GM23338 (cell line): ENCODE measurements around the gene PTRH2. TPM values are rescaled to one million over a fixed set of nuclear protein-coding genes. Genes with fewer than 3 reads are reported as not detected.

Experiments
- ATAC-seq: fragments of 200-7000 bp; cut with Tn5 transposase; 3 replicates; pipeline ENCODE4 v1.9.1; 2020
- DNase-seq: peaks from one replicate; pipeline ENCODE4 v3.0.0-alpha.2; 2015; ENCODE audit warnings: low spot score
- H2AFZ ChIP-seq: fragments of 200-600 bp; sonication (generic); 2 replicates; pipeline ENCODE4 v1.8.0; 2016; ENCODE audit warnings: antibody characterized with exemption, mild to moderate bottlenecking, moderate library complexity
- H3F3A ChIP-seq: fragments of 200-600 bp; sonication (generic); replicated peaks from 2 replicates; pipeline ENCODE4 v1.8.0; 2017; ENCODE audit warnings: antibody characterized with exemption, mixed run types, low read depth
- H3K27ac ChIP-seq: fragments of 200-600 bp; sonication (generic); 2 replicates; pipeline ENCODE4 v1.6.1; 2016; ENCODE audit warnings: low read depth
- H3K27me3 ChIP-seq: fragments of 200-600 bp; sonication (generic); 2 replicates; pipeline ENCODE4 v1.8.0; 2016; ENCODE audit warnings: mild to moderate bottlenecking, mixed run types, moderate library complexity; ENCODE audit not compliant: insufficient read depth
- H3K36me3 ChIP-seq: fragments of 200-600 bp; sonication (generic); 2 replicates; pipeline ENCODE4 v1.8.0; 2016; ENCODE audit warnings: mild to moderate bottlenecking; ENCODE audit not compliant: insufficient read depth
- H3K4me1 ChIP-seq: fragments of 200-600 bp; sonication (generic); 2 replicates; pipeline ENCODE4 v1.8.0; 2016; ENCODE audit warnings: mild to moderate bottlenecking, moderate library complexity; ENCODE audit not compliant: insufficient read depth
- H3K4me2 ChIP-seq: fragments of 200-600 bp; sonication (generic); 2 replicates; pipeline ENCODE4 v1.7.1; 2017; ENCODE audit warnings: mixed run types
- H3K4me3 ChIP-seq: fragments of 200-600 bp; sonication (generic); 2 replicates; pipeline ENCODE4 v1.6.1; 2016; ENCODE audit warnings: mixed run types
- H3K79me2 ChIP-seq: fragments of 200-600 bp; sonication (generic); replicated peaks from 2 replicates; pipeline ENCODE4 v1.8.0; 2017; ENCODE audit warnings: mild to moderate bottlenecking; ENCODE audit not compliant: insufficient read depth
- H3K9me2 ChIP-seq: fragments of 200-600 bp; sonication (generic); 2 replicates; pipeline ENCODE4 v1.8.0; 2017; ENCODE audit not compliant: insufficient read depth
- H4K20me1 ChIP-seq: fragments of 200-600 bp; sonication (generic); replicated peaks from 2 replicates; pipeline ENCODE4 v1.8.0; 2017; ENCODE audit warnings: mild to moderate bottlenecking; ENCODE audit not compliant: insufficient read depth
- H3K27ac Mint-ChIP-seq: 2 replicates; pipeline ENCODE4 v1.8.0; 2020; ENCODE audit warnings: inconsistent platforms, mild to moderate bottlenecking, moderate library complexity, mixed read lengths
- H3K27me3 Mint-ChIP-seq: 3 replicates; pipeline ENCODE4 v1.8.0; 2022; ENCODE audit warnings: low read depth, mild to moderate bottlenecking, moderate library complexity, mixed read lengths, inconsistent platforms; ENCODE audit not compliant: insufficient read depth, poor library complexity
- H3K36me3 Mint-ChIP-seq: 3 replicates; pipeline ENCODE4 v1.8.0; 2021; ENCODE audit warnings: low read depth, mild to moderate bottlenecking, inconsistent platforms, moderate library complexity, mixed read lengths
- H3K4me1 Mint-ChIP-seq: 3 replicates; pipeline ENCODE4 v1.8.0; 2020; ENCODE audit warnings: mild to moderate bottlenecking, inconsistent platforms, mixed read lengths
- H3K4me3 Mint-ChIP-seq: 3 replicates; pipeline ENCODE4 v1.8.0; 2021; ENCODE audit warnings: moderate library complexity, mild to moderate bottlenecking, inconsistent platforms, mixed read lengths
- H3K9me3 Mint-ChIP-seq: 3 replicates; pipeline ENCODE4 v1.8.0; 2020; ENCODE audit warnings: moderate library complexity, mild to moderate bottlenecking, inconsistent platforms, mixed read lengths
- CREB1 ChIP-seq: fragments of 250-450 bp; sonication (Bioruptor Pico); IDR thresholded peaks from 2 replicates; pipeline ENCODE4 v1.5.0; 2020; ENCODE audit warnings: low read depth, mild to moderate bottlenecking, moderate library complexity
- EZH2 ChIP-seq: fragments of 200-600 bp; sonication (generic); IDR thresholded peaks from one replicate; pipeline ENCODE4 v1.8.0; 2017; ENCODE audit warnings: antibody characterized with exemption, mild to moderate bottlenecking, low read depth; ENCODE audit not compliant: unreplicated experiment
- EZH2phosphoT487 ChIP-seq: fragments of 200-600 bp; sonication (generic); IDR thresholded peaks from one replicate; pipeline ENCODE4 v1.8.1; 2018; ENCODE audit warnings: antibody characterized with exemption; ENCODE audit not compliant: unreplicated experiment
- JUNB ChIP-seq: IDR thresholded peaks from one replicate; pipeline ENCODE4 v1.6.1; 2016; ENCODE audit warnings: antibody characterized with exemption; ENCODE audit not compliant: unreplicated experiment
- NANOG ChIP-seq: IDR thresholded peaks from 2 replicates; pipeline ENCODE4 v1.6.1; 2016; ENCODE audit warnings: antibody characterized with exemption, borderline replicate concordance
- STAT1 ChIP-seq: IDR thresholded peaks from one replicate; pipeline ENCODE4 v1.6.1; 2016; ENCODE audit warnings: antibody characterized with exemption; ENCODE audit not compliant: unreplicated experiment
- ZNF114 ChIP-seq: fragments of 250-450 bp; sonication (Bioruptor Pico); IDR thresholded peaks from 2 replicates; pipeline ENCODE4 v1.5.0; 2020; ENCODE audit warnings: mild to moderate bottlenecking, moderate library complexity
- ZNF331 ChIP-seq: fragments of 250-450 bp; sonication (Bioruptor Pico); IDR thresholded peaks from 2 replicates; pipeline ENCODE4 v1.5.0; 2020; ENCODE audit warnings: low read depth, mild to moderate bottlenecking, moderate library complexity
- polyA plus RNA-seq: library from polyadenylated mRNA; unstranded; fragments of >200 nt; fragmentation: Nextera tagmentation; extraction: Ambion mirVana; gene quantifications from 2 replicates; pipeline ENCODE4 v1.2.1, GENCODE V29; 2016
- total RNA-seq: library from RNA; depleted of rRNA; stranded (reverse); fragments of >200 nt; shearing (Covaris generic); gene quantifications from 2 replicates; pipeline ENCODE4 v1.2.3, GENCODE V29; 2014
- TF ChIP-seq, protein P1 (sequence below): IDR thresholded peaks from 2 replicates; pipeline ENCODE4 v1.6.1; 2016; ENCODE audit warnings: antibody characterized with exemption
- TF ChIP-seq, protein P2 (sequence below): IDR thresholded peaks from one replicate; pipeline ENCODE4 v1.6.1; 2018; ENCODE audit warnings: antibody characterized with exemption; ENCODE audit not compliant: unreplicated experiment
- TF ChIP-seq, protein P3 (sequence below), 2 experiments: fragments of 200-600 bp in 1 of 2; sonication (generic) in 1 of 2; conservative IDR thresholded peaks; 2 replicates each; pipeline versions ENCODE4 v1.5.1 to v1.6.1; 2016 to 2017; ENCODE audit warnings: antibody characterized with exemption in 2 of 2, low read depth in 2 of 2, mild to moderate bottlenecking in 2 of 2, moderate library complexity in 1 of 2

The PTRH2 gene
- total and polyA plus RNA-seq, 2 experiments from 2014 or later = 32.7 to 85.2 TPM

DNA sequence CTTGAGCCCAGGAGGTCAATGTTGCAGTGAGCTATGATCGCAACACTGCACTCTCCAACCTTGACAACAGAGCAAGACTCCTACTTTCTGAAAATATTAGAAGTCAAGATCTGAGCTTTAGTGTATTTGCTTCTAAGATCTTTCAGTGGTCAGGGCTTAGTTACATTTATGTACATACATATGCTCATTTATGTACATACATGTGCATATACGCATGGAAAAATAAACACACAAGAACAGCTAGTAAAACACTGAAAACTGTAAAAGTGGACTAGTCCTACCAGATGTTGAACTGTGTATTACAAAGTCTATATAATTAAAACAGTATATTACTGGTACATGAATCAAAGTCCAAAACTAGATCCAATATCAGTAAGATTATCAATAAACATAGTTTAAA, 28.3 kb downstream of the PTRH2 start:
- Mint-ChIP-seq H3K27me3 (no peaks in the 10 kb centered on the region), H3K27ac (no peak overlapping the region), H3K4me1 (no peaks in the 10 kb centered on the region), H3K4me3 (no peak overlapping the region), H3K9me3 (no peaks in the 10 kb centered on the region), H3K36me3 (peaks cover 89% of the 10 kb centered on the region)
- H4K20me1 ChIP-seq = peaks cover 6% of the 10 kb centered on the region; the same call in 1 of the 2 replicates
- H2AFZ ChIP-seq = no peak overlapping the region
- H3F3A ChIP-seq = 0 out of 2 replicates have a peak, but pooled peaks cover 3% of the 10 kb centered on the region
- H3K4me2 ChIP-seq = no peak overlapping the region
- H3K36me3 ChIP-seq = peaks cover 82% of the 10 kb centered on the region
- no peak for ATAC-seq
- no peak overlapping the region for H3K4me3 ChIP-seq
- no peaks in the 10 kb centered on the region for H3K79me2 ChIP-seq
- no peak for DNase-seq
- no peak overlapping the region for H3K27ac ChIP-seq
- no peaks in the 10 kb centered on the region for H3K4me1 ChIP-seq
- H3K27me3 ChIP-seq = no peaks in the 10 kb centered on the region
- no peak for TF ChIP-seq EZH2phosphoT487
- TF ChIP-seq, protein P1, sequence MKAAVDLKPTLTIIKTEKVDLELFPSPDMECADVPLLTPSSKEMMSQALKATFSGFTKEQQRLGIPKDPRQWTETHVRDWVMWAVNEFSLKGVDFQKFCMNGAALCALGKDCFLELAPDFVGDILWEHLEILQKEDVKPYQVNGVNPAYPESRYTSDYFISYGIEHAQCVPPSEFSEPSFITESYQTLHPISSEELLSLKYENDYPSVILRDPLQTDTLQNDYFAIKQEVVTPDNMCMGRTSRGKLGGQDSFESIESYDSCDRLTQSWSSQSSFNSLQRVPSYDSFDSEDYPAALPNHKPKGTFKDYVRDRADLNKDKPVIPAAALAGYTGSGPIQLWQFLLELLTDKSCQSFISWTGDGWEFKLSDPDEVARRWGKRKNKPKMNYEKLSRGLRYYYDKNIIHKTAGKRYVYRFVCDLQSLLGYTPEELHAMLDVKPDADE = no peak
- no peak for TF ChIP-seq CREB1 (CRISPR knock-in tag)
- TF ChIP-seq, protein P2, sequence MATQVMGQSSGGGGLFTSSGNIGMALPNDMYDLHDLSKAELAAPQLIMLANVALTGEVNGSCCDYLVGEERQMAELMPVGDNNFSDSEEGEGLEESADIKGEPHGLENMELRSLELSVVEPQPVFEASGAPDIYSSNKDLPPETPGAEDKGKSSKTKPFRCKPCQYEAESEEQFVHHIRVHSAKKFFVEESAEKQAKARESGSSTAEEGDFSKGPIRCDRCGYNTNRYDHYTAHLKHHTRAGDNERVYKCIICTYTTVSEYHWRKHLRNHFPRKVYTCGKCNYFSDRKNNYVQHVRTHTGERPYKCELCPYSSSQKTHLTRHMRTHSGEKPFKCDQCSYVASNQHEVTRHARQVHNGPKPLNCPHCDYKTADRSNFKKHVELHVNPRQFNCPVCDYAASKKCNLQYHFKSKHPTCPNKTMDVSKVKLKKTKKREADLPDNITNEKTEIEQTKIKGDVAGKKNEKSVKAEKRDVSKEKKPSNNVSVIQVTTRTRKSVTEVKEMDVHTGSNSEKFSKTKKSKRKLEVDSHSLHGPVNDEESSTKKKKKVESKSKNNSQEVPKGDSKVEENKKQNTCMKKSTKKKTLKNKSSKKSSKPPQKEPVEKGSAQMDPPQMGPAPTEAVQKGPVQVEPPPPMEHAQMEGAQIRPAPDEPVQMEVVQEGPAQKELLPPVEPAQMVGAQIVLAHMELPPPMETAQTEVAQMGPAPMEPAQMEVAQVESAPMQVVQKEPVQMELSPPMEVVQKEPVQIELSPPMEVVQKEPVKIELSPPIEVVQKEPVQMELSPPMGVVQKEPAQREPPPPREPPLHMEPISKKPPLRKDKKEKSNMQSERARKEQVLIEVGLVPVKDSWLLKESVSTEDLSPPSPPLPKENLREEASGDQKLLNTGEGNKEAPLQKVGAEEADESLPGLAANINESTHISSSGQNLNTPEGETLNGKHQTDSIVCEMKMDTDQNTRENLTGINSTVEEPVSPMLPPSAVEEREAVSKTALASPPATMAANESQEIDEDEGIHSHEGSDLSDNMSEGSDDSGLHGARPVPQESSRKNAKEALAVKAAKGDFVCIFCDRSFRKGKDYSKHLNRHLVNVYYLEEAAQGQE = no peak
- TF ChIP-seq EZH2 = no peak
- no peak for TF ChIP-seq STAT1
- TF ChIP-seq JUNB = no peak
- no peak for TF ChIP-seq ZNF331
- TF ChIP-seq NANOG = no peak
- TF ChIP-seq ZNF114 = no peak
- H3K9me2 ChIP-seq = no peaks in the 10 kb centered on the region

DNA sequence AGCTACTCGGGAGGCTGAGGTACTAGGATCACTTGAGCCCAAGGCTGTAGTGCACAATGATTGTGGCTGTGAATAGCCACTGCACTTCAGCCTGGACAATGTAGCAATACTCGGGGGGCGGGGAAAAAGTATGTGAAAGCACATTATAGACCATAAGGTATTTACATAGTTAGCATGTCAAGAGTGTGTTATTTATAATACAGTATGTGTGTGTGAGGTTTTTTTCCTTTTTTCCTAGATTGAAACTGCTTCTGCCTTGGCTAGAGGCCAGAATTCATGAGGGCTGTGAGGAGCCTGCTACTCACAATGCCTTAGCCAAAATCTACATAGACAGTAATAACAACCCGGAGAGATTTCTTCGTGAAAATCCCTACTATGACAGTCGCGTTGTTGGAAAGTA, 30.5 kb downstream of the PTRH2 start:
- TF ChIP-seq, protein P3, sequence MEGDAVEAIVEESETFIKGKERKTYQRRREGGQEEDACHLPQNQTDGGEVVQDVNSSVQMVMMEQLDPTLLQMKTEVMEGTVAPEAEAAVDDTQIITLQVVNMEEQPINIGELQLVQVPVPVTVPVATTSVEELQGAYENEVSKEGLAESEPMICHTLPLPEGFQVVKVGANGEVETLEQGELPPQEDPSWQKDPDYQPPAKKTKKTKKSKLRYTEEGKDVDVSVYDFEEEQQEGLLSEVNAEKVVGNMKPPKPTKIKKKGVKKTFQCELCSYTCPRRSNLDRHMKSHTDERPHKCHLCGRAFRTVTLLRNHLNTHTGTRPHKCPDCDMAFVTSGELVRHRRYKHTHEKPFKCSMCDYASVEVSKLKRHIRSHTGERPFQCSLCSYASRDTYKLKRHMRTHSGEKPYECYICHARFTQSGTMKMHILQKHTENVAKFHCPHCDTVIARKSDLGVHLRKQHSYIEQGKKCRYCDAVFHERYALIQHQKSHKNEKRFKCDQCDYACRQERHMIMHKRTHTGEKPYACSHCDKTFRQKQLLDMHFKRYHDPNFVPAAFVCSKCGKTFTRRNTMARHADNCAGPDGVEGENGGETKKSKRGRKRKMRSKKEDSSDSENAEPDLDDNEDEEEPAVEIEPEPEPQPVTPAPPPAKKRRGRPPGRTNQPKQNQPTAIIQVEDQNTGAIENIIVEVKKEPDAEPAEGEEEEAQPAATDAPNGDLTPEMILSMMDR (conservative IDR thresholded peaks at IDR 0.05; ENCODE audit: low read depth in 2 of 2) = no peak
- Histone ChIP-seq H3K4me1 (no peaks in the 10 kb centered on the region), H3F3A (0 out of 2 replicates have a peak, but pooled peaks cover 3% of the 10 kb centered on the region), H3K36me3 (peaks cover 74% of the 10 kb centered on the region), H3K4me3 (no peak overlapping the region), H3K27ac (no peak overlapping the region), H3K79me2 (no peaks in the 10 kb centered on the region), H3K27me3 (no peaks in the 10 kb centered on the region), H3K9me2 (no peaks in the 10 kb centered on the region), H4K20me1 (peaks cover 7% of the 10 kb centered on the region; the same call in 1 of the 2 replicates), H3K4me2 (no peak overlapping the region), H2AFZ (no peak overlapping the region)
- Mint-ChIP-seq H3K27ac (no peak overlapping the region), H3K4me3 (no peak overlapping the region), H3K27me3 (no peaks in the 10 kb centered on the region), H3K4me1 (no peaks in the 10 kb centered on the region), H3K36me3 (peaks cover 75% of the 10 kb centered on the region), H3K9me3 (no peaks in the 10 kb centered on the region)
- ATAC-seq (no peak), DNase-seq (no peak)
